Endometrial microvascular endothelial cells (primary cell): Measurements from ENCODE around the gene TRAPPC6A. TPM values are rescaled to one million over a fixed set of nuclear protein-coding genes. Genes with fewer than 3 reads are reported as not detected.
"Not testable (repeated sequence)": the region's sequence is repeated elsewhere in the genome, so short reads cannot be mapped to it uniquely, and the experiment has no call there.

Experiments
- in situ Hi-C: cut with HindIII; loops from 2 replicates; pipeline ENCODE4 v1.10.0; 2017; ENCODE audit warnings: low sequenced_read_pairs, low pct_unique_long_range_greater_than_20kb; ENCODE audit errors: inconsistent ontology term
- total RNA-seq: library from RNA; depleted of rRNA; stranded (reverse); fragments of >200 nt; gene quantifications from one replicate; pipeline ENCODE4 v1.2.3, GENCODE V29; 2015; ENCODE audit errors: inconsistent ontology term

Gene TRAPPC6A
- total RNA-seq, 1 donor from 2014 or later = 8.8 TPM

DNA sequence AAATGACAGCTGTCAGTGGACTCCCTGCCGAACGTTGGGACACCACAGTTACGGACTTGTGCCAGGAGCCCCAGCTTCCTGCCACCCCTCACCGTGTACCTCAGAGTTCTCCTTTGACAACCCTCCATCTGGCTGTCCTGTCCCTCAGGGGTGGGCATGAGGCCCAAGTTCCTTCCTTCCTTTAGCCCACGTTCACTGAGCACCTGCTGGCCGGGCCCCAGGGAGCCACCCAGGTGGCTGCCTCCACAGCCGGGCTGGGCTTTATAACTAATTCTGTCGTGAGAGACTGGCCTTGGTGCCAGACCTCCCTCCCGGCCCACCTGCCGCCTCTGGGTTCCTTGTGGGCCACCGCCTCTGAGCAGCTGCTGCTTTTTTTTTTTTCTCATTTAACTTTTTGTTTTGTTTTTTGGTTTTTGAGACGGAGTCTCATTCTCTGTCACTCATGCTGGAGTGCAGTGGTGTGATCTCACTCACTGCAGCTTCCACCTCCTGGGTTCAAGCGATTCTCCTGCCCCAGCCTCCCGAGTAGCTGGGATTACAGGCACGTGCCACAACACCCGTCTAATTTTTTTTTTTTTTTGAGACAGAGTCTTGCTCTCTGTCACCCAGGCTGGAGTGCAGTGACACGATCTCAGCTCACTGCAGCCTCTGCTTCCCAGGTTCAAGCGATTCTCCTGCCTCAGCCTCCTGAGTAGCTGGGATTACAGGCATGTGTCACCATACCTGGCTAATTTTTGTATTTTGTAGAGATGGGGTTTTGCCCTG is 59.3 kb downstream of the TRAPPC6A start:
- in situ Hi-C loops = not testable (repeated sequence)

DNA sequence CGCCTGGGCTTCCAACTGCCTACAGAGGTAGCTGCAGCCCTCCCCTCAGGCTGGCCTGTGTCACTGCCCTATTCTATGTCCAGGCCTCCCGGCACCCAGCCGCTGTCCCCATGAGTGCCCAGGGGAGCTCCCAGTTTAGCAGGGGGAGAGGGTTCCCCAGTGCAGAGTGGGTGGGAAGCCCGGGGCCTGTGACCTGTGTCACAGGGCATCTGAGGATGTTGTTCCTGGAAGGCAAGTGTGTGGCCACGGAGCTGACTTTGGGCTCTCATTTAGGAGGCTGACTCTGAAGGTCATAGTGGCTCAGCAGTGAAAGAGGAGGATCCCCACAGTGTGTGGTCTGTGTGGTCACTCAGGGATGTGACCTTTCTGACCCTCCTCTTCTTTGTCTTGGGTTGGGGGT is 59.9 kb downstream of the TRAPPC6A start:
- in situ Hi-C loops = no loop called here

DNA sequence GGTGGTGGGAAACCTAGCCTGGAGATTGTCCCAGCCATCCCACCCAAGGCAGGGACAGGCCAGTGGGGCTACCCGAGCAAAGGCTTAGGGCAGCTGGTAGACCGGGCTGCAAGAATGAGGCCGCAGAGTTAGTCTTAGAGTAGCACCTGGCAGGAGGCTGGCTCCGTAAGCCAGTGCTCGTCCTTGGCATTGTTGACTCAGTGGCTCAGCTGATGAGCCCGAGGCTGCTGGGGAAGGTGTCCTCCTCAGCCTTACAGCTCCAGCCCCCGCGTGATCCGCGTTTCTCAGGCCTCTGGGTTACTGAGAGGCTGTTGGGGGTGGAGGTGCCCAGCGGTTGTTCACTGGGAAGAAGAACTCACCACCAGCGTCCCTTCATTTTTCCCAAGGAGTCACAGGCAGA is 60.4 kb downstream of the TRAPPC6A start:
- in situ Hi-C loops = no loop called here

DNA sequence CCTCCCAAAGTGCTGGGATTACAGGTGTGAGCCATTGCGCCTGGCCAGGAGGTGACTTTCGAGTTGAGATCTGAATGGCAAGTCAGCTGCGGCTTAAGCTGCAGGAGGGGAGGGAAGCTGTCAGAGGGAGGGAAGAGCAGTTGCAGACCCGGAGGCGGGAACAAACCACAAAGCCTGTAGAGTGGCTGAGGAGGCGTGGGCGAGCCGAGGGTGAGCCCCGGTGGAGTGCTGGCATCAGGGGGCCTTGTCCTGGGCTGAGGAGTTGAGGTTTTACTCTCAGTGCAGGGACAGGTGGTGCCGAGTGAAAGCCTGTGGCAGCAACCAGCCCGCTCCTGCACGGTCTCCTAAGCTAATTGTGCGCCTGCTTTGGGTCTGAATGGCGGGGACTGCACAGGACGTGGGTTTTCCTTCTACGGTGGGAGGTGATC is 60.9 kb downstream of the TRAPPC6A start:
- in situ Hi-C loops = no loop called here

DNA sequence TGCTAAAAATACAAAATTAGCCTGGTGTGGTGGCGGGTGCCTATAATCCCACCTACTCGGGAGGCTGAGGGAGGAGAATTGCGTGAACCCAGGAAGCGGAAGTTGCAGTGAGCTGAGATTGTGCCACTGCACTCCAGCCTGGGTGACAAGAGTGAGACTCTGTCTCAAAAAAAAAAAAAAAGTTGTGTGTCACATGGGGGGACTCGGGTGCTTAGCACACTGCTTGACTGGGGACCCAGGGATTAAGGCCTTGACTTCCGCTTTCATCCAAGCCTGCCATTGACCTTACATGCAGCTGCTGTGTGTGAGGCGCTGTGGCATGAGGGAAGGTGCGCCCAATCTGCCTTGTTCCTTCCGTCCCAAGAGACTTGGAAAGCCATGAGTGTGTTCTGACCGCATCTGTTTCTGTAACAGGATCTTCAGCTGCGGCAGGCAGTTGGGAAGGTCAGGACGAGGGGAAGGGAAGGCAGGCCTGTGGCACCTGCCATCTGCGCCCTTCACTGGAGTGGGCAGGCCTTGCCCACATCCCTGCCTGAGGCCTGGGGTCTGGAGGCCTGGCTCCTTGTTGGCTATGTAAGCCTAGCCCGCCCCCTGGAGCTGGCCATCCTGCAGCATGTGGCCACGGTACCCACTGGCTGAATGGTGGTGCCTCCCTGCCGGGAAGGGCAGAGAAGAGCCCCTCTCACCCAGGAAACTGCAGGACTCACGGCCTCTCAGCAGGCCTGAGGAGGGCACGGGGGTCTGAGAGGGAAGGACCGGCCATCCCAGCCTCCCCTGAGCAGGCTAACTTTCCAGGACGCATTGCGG is 62.0 kb downstream of the TRAPPC6A start:
- in situ Hi-C loops = no loop called here

DNA sequence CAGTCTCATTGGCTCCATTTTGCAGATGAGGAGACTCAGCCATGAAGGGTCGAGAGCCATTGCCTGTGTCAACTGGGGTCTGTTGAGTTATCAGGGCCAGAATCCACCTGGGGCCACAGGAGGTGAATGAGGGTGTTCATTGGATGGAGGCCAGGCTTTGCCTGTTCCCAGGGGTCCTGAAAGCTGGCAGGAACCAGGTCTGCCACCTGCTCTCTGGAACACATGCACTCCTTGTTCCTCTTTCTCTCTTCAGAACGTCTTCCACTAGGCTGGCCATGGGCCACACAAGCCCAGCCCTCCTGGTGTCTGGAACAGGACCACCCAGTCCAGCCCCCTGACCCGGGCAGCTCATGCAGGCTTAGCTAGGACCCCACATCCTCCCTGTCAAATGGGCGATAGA is 63.9 kb downstream of the TRAPPC6A start:
- in situ Hi-C loops = no loop called here

DNA sequence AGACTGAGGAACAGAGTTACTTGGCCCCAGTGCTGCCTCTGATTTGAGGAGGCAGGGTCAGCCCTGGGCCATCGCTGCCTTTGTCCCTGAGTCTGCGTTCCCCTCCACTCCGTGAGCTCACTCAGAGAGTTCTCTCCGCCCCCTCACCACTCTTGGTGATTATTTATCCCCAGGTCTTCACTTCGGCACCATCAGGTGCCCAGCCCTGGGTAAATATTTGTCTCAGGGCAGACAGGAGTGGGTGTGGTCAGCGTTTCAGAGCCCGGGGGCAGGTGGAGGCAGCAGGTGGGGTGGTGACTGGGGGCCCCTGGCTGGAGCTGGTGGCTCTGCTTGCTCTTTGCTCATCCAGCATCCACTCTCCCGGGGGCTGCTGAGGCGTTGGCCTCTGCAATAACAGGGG is 64.4 kb downstream of the TRAPPC6A start:
- in situ Hi-C loops = no loop called here

Other genes with a start within 250 kb of the TRAPPC6A start
- not detected for gene APOC4, start 236.0 kb downstream of the TRAPPC6A start, total RNA-seq
- gene APOC2, start 232.2 kb downstream of the TRAPPC6A start, total RNA-seq = not detected
- gene CLPTM1, start 222.9 kb downstream of the TRAPPC6A start, total RNA-seq = 80.3 TPM
- 18.9 TPM for gene RELB, start 176.8 kb downstream of the TRAPPC6A start, total RNA-seq
- 28.2 TPM for gene CLASRP, start 139.2 kb downstream of the TRAPPC6A start, total RNA-seq
- gene ZNF296, start 101.8 kb downstream of the TRAPPC6A start, total RNA-seq = 0.74 TPM
- gene GEMIN7, start 99.0 kb downstream of the TRAPPC6A start, total RNA-seq = 61.5 TPM
- 28.2 TPM for gene PPP1R37, start 85.1 kb downstream of the TRAPPC6A start, total RNA-seq
- not detected for gene NKPD1, start 17.3 kb downstream of the TRAPPC6A start, total RNA-seq
- 2.5 TPM for gene BLOC1S3, start 547 bp upstream of the TRAPPC6A start, total RNA-seq
- 2.5 TPM for gene EXOC3L2, start 67.2 kb upstream of the TRAPPC6A start, total RNA-seq
- 12.7 TPM for gene MARK4, start 73.0 kb upstream of the TRAPPC6A start, total RNA-seq
- gene CKM, start 144.6 kb upstream of the TRAPPC6A start, total RNA-seq = not detected
- gene KLC3, start 162.5 kb upstream of the TRAPPC6A start, total RNA-seq = not detected
- gene ERCC2, start 192.3 kb upstream of the TRAPPC6A start, total RNA-seq = 73.3 TPM
- 28.9 TPM for gene PPP1R13L, start 226.8 kb upstream of the TRAPPC6A start, total RNA-seq
- gene POLR1G, start 228.4 kb upstream of the TRAPPC6A start, total RNA-seq = 13.8 TPM
- gene ERCC1, start 245.7 kb upstream of the TRAPPC6A start, total RNA-seq = 109 TPM